Stimulated activated effector memory CD8-positive, alpha-beta T cell treated with anti-CD3 and anti-CD28 coated beads, Interleukin-12 subunit alpha, Interleukin-12 subunit beta, amount 100 ng/mL, for 72 hours (primary cell): Measurements from ENCODE around the gene DLG2.

Experiments
- ATAC-seq: fragments of 150-1000 bp; cut with Tn5 transposase; 2 replicates; pipeline ENCODE4 v1.10.0; 2021
- DNase-seq, 2 donors: peaks; one replicate each; pipeline ENCODE4 v3.0.0; 2021 to 2022; ENCODE audit warnings: low spot score in 2 of 2
- H3K27ac Mint-ChIP-seq: one replicate; pipeline ENCODE4 v1.8.0; 2022; ENCODE audit warnings: mild to moderate bottlenecking, mixed read lengths
- H3K36me3 Mint-ChIP-seq: one replicate; pipeline ENCODE4 v1.8.0; 2022; ENCODE audit warnings: mild to moderate bottlenecking, mixed read lengths
- H3K4me1 Mint-ChIP-seq: one replicate; pipeline ENCODE4 v1.8.0; 2022; ENCODE audit warnings: mixed read lengths
- H3K4me3 Mint-ChIP-seq: one replicate; pipeline ENCODE4 v1.8.0; 2022; ENCODE audit warnings: mild to moderate bottlenecking, mixed read lengths
- H3K9me3 Mint-ChIP-seq: one replicate; pipeline ENCODE4 v1.8.0; 2022; ENCODE audit warnings: mixed read lengths

DLG2 gene

DNA sequence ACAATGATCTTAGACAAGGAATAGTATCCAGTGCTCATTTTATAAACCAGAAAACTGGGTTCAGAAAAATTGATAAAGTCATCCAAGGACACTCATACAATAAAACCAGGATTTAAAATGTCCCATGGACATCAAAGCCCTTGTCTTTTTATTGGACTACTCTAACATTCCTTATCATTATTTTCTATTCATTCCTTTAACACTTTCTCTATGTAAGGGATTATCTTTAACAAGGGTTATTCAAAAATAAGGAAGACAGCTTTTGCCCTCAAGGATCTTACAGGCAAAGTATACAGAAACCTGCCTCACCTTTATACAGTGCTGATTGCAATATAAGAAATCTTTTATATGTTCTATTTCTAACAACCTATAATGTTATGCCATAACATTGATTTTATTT lies 790.8 kb downstream of the DLG2 start:
- DNase-seq (no peak), ATAC-seq (no peak)
- no peak overlapping the region for H3K4me3 Mint-ChIP-seq
- H3K36me3 Mint-ChIP-seq: no peaks in the 10 kb centered on the region
- peaks cover 11% of the 10 kb centered on the region for H3K9me3 Mint-ChIP-seq
- no peak overlapping the region for H3K27ac Mint-ChIP-seq
- no peaks in the 10 kb centered on the region for H3K4me1 Mint-ChIP-seq

DNA sequence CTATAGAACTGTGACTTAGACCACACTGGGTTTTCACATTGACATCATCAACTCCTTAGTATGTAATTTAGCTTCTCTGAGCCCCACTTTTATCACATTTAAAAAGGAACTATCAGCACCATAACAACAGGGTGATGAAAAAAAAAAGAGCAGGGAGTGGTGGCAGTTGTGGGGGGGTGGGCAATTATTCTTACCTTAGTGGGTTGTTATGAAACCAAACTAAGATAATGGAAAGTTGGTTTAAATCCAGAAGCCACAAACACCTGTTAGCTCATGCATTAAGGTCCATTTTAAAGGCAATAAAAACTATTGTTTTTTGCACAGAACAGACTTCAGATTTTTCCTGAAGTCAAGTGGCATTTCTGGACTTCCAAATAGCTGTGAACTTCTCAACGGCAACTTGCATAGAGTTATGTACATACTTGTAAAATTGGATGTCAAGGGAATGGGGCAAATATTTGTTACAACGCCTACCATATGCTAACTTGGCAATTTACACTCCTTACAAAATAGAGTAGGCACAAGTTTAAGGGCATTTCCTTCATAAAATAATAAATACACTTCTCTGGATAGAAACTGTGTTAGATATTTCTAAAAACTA lies 793.6 kb downstream of the DLG2 start:
- H3K9me3 Mint-ChIP-seq: peaks cover 11% of the 10 kb centered on the region
- H3K27ac Mint-ChIP-seq: no peak overlapping the region
- no peak for ATAC-seq
- no peak overlapping the region for H3K4me3 Mint-ChIP-seq
- H3K4me1 Mint-ChIP-seq: no peaks in the 10 kb centered on the region
- H3K36me3 Mint-ChIP-seq: no peaks in the 10 kb centered on the region
- DNase-seq: no peak

DNA sequence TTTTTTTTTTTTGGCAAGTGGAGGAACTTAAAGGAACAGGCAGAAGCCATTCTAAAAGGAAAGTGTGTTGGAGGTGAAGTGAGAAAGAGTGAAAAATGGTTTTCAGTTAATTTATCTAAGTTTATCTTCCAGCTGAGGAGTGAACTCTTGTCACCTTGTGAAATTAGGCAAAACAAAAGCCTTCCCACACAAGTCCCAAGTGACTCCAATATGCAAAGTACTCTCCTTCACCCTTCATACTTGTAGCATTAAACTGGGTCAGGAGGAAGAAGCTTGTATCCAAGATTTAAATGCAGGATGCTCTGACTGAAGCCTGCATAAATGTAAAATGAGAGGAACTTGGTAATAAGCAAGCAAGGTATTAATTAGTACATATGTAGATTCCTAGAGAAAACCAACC lies 796.8 kb downstream of the DLG2 start:
- H3K4me3 Mint-ChIP-seq: no peak overlapping the region
- H3K9me3 Mint-ChIP-seq: peaks cover 32% of the 10 kb centered on the region
- H3K4me1 Mint-ChIP-seq: no peaks in the 10 kb centered on the region
- no peak for ATAC-seq
- no peak for DNase-seq
- no peaks in the 10 kb centered on the region for H3K36me3 Mint-ChIP-seq
- no peak overlapping the region for H3K27ac Mint-ChIP-seq

DNA sequence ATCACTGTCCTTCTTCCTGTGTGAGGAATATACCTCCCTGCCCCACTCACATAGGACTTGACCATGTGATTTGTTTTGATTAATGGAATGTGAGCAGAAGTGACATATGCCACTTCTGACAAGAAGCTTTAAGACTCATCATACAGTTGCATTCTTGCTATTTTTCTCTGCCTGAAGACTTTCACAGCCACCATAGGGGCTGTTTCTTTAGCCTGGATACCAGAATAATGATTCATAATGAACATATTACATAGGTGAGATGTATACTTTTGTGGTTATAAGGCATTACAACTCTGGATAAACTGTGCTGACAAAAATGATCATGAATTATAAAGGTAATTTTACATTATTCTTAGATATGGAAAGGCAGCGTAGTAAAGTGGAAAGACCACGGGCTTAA lies 798.0 kb downstream of the DLG2 start:
- no peak overlapping the region for H3K4me3 Mint-ChIP-seq
- peaks cover 28% of the 10 kb centered on the region for H3K9me3 Mint-ChIP-seq
- no peaks in the 10 kb centered on the region for H3K4me1 Mint-ChIP-seq
- no peak for DNase-seq
- H3K36me3 Mint-ChIP-seq: no peaks in the 10 kb centered on the region
- no peak for ATAC-seq
- no peak overlapping the region for H3K27ac Mint-ChIP-seq

DNA sequence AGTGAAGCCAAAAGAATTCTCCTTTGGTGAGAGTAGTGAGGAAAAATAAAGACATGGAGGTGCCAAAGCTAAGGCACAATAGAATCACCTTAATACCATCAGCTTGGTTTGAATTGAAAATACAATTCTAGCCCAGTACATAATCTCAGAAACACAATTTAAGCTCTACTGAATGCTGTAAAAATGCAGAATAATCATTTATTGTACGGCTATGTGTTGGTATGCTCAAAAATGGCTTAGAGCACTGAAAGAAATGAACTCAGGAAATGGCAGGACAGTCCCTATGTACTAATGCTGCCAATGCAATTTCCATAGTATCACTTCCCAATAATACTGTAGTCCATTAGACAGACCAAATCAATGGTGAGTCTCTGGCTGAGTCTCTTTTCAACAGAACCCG lies 798.5 kb downstream of the DLG2 start:
- H3K9me3 Mint-ChIP-seq: peaks cover 28% of the 10 kb centered on the region
- no peaks in the 10 kb centered on the region for H3K36me3 Mint-ChIP-seq
- ATAC-seq (no peak), DNase-seq (no peak)
- H3K4me3 Mint-ChIP-seq: no peak overlapping the region
- no peaks in the 10 kb centered on the region for H3K4me1 Mint-ChIP-seq
- no peak overlapping the region for H3K27ac Mint-ChIP-seq

DNA sequence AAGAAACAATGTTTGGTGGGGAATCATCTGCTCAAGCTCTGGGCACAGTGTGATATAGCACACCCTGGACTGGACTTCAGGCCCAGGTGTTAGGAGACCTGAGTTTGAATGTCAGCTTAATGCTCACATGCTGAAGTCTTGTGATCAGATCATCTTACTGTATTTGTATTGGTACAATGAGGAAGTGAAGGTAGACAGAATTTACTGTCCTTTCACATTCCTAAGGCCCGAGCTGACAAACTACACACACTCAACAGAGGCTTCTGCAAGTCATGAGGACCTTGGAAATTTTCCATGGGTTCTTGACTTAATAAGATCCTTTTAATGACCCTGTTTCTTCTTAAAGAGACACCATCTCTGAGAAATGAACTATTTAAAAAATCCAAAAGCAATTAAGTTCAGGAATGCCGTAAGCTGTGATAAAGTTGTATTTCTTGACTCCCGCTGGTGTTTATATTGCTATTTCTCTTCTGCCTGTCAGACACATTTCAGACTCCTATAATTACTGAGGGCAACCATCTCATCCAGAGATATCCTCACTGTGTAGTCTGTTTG lies 802.0 kb downstream of the DLG2 start:
- H3K9me3 Mint-ChIP-seq: peaks cover 31% of the 10 kb centered on the region
- no peaks in the 10 kb centered on the region for H3K4me1 Mint-ChIP-seq
- no peaks in the 10 kb centered on the region for H3K36me3 Mint-ChIP-seq
- no peak overlapping the region for H3K4me3 Mint-ChIP-seq
- DNase-seq (no peak), ATAC-seq (no peak)
- no peak overlapping the region for H3K27ac Mint-ChIP-seq

DNA sequence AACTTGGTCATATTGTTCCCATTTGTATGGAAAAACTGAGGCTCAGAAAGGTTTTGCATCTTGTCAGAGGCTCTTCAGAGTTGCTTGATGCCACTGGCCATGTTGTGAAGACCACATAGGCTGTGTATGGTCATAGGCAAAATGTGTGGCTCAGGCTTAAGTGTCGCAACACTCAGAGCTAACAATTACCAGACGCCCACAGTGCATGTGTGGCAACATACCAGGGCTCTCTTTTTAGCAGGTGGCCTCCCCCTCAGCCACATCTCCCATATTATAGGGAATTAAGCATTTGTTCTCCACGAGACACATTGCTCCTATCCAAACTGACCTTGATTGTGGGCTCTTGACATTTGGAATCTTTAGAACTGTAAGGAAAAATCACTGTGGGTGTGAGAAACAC lies 802.5 kb downstream of the DLG2 start:
- Mint-ChIP-seq H3K4me1 (no peaks in the 10 kb centered on the region), H3K4me3 (no peak overlapping the region), H3K9me3 (peaks cover 31% of the 10 kb centered on the region), H3K36me3 (no peaks in the 10 kb centered on the region), H3K27ac (no peak overlapping the region)
- DNase-seq: no peak
- no peak for ATAC-seq

DNA sequence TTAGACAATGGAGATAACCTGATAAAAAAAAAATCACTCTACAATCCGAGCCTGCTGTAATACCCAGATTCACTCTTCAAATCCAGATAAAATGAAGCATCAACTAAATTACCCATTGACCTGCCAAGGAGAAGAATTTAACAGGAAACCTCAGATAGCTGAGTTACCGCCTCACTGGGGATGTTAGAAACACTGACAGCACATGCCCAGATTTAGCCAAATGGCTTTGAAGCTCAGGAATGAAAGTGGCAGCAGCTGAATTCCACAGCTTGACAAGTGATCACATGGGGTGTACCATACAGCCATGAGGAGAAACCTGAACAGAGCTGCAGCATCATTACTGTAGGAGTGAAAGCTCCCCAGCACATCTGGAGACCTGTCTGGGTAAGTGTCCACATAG lies 807.6 kb downstream of the DLG2 start:
- H3K27ac Mint-ChIP-seq: no peak overlapping the region
- no peaks in the 10 kb centered on the region for H3K4me1 Mint-ChIP-seq
- H3K4me3 Mint-ChIP-seq: no peak overlapping the region
- no peaks in the 10 kb centered on the region for H3K36me3 Mint-ChIP-seq
- H3K9me3 Mint-ChIP-seq: peaks cover 18% of the 10 kb centered on the region
- no peak for DNase-seq
- no peak for ATAC-seq

DNA sequence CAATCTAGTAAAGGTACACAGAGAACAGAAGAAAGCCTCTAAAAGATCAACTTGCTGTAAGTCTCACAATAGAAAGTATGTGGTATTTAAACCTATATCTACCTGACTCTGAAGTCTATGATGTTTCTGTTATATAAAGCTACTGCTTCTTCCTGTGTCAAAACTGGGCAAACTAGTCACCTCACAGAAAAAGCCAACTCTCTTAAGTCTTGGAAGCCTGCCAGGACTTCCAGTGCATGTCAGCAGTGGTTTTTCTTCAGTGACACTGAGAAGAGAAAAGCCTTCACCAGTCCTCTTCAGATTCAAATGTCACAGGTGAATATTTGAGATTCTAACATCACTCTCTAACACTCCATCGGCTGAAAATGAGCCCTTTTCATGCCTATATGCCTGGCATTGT lies 808.0 kb downstream of the DLG2 start:
- DNase-seq: no peak
- no peaks in the 10 kb centered on the region for H3K36me3 Mint-ChIP-seq
- no peaks in the 10 kb centered on the region for H3K4me1 Mint-ChIP-seq
- H3K27ac Mint-ChIP-seq: no peak overlapping the region
- H3K4me3 Mint-ChIP-seq: no peak overlapping the region
- H3K9me3 Mint-ChIP-seq: peaks cover 18% of the 10 kb centered on the region
- ATAC-seq: no peak

DNA sequence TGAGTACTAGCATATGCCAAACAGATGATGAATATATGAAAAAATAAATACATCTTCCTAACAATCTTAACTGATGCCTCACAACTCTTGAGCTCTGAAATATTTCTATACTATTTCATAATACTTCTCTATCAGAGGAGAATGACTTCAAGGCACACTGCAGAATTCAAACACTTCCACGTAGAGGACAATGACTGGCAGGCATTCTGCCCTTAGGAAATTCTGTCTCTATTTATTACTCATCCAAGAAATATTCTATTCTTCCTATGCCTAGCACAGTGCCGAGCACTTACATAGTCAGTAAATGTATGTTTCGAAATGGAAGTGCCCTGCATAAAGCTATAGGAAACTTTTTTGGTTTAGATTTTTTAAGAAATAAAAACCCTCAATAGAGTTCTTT lies 809.1 kb downstream of the DLG2 start:
- no peaks in the 10 kb centered on the region for H3K4me1 Mint-ChIP-seq
- no peak overlapping the region for H3K4me3 Mint-ChIP-seq
- no peak overlapping the region for H3K27ac Mint-ChIP-seq
- H3K9me3 Mint-ChIP-seq: peaks cover 18% of the 10 kb centered on the region
- no peak for DNase-seq
- ATAC-seq: no peak
- H3K36me3 Mint-ChIP-seq: no peaks in the 10 kb centered on the region

DNA sequence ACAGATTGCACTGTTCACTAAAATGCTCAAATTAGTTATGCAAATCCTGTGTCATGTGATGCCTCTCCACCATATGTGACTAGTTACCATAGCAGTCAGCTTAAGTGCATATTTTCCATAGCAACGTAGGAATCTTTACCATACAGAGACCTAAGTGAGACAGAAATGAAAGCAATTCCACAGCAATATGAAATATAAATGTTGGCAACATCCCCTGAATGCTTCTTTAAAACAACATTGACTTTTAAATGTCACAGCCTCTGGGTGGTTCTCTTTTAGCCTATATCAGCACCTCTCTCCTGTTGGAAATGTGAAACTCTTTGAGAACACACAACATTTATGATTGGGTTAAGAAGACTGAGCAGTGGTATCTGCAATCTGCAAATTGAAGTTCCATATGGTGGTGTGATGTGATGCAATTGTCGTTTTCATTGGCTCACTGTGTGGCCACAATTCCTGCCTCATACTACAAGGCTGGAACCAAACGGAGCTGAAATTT lies 814.6 kb downstream of the DLG2 start:
- Mint-ChIP-seq H3K4me1 (no peaks in the 10 kb centered on the region), H3K36me3 (no peaks in the 10 kb centered on the region), H3K9me3 (peaks cover 20% of the 10 kb centered on the region), H3K27ac (no peak overlapping the region), H3K4me3 (no peak overlapping the region)
- no peak for DNase-seq
- ATAC-seq: no peak

DNA sequence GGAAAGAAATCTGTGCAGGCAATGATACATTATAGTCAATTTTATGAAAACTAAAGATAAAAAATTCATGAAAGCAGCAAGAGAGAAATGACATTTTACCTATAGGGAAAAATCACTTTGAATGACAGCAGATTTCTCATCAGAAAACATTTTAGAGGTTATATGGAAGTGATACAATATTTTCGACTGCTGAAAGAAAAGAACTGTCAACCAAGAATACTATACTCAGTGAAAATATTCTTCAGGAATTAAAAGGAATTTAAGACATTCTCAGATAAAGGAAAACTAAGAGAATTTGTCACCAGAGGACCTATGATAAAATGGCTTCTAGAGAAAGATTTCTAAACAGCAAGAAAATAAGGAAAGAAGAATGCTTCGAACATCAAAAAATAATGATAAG lies 820.8 kb downstream of the DLG2 start:
- Mint-ChIP-seq H3K4me1 (no peaks in the 10 kb centered on the region), H3K9me3 (peaks cover 23% of the 10 kb centered on the region), H3K27ac (no peak overlapping the region)

DNA sequence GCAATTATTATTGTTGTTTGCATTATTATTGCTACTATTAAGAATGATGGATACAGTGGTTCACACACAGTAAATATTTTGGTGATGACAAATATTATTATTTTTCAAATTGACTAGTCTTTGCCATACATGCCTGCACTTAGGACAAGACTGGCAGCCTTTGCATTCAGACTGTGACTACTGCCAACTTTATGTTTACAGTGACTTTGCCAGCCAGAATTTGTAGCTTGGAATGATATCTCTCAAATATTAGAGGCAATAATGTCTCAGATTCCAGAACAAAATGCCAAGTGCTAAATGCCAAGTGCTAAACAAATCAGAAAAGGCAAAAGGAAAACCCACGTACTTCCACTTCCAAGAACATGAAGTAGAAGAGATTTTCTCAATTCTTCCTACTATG lies 823.1 kb downstream of the DLG2 start:
- peaks cover 26% of the 10 kb centered on the region for H3K9me3 Mint-ChIP-seq
- H3K27ac Mint-ChIP-seq: no peak overlapping the region
- ATAC-seq (no peak), DNase-seq (no peak)
- no peaks in the 10 kb centered on the region for H3K36me3 Mint-ChIP-seq
- no peaks in the 10 kb centered on the region for H3K4me1 Mint-ChIP-seq
- H3K4me3 Mint-ChIP-seq: no peak overlapping the region

More for the DNA sequence above, 820.8 kb downstream of the DLG2 start:
- ATAC-seq: no peak
- Mint-ChIP-seq H3K36me3 (no peaks in the 10 kb centered on the region), H3K4me3 (no peak overlapping the region)
- DNase-seq: no peak

DNA sequence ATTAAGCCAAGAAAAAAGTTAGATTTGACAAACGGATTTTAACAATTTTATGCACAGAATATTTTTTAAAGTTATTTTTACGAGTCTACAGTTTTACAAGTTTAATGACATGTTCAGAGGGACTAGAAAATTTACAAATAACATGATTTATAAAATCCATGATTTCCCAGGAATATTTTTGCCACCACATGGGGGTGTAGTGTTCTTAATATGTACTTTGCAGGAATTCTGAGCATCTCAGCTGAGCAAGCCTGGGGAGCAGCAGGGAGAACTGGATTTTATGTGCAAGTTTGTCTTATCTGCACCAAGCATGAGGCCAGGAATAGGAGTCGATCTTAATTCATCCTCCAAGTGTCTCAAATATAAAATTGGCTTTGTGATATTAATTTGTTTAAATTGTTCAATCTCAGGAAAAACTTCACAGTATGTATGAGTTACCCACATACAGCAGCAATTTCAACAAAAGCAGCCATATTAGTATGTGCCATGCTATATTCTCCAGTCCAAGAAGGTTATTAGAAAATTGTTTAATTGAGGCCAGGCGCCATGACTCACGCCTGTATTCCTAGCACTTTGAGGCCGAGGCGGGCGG lies 826.3 kb downstream of the DLG2 start:
- ATAC-seq: no peak
- H3K9me3 Mint-ChIP-seq: peaks cover 21% of the 10 kb centered on the region
- DNase-seq: no peak
- H3K36me3 Mint-ChIP-seq: no peaks in the 10 kb centered on the region
- H3K27ac Mint-ChIP-seq: no peak overlapping the region
- no peaks in the 10 kb centered on the region for H3K4me1 Mint-ChIP-seq
- H3K4me3 Mint-ChIP-seq: no peak overlapping the region

DNA sequence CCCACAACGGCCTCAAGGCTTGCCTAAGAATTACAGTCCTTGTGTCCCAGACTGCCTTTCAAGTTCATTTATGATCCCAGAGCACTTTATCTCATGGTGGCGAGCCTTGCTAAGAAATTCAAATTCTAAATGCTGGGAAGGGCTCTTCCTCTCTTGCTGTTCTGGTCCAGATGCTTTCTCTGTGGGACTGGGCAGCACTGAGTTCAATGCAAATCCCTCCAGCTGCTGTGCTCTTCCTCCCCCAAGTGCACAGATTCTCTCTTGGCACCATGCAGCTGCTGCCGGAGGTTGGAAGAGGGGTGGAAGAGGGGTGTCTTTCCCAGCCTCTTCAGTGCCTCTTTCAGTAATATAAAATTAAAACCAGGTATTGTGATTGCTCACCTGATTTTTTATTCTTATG lies 828.0 kb downstream of the DLG2 start:
- peaks cover 22% of the 10 kb centered on the region for H3K9me3 Mint-ChIP-seq
- H3K4me3 Mint-ChIP-seq: no peak overlapping the region
- DNase-seq (no peak), ATAC-seq (no peak)
- no peak overlapping the region for H3K27ac Mint-ChIP-seq
- H3K4me1 Mint-ChIP-seq: no peaks in the 10 kb centered on the region
- H3K36me3 Mint-ChIP-seq: no peaks in the 10 kb centered on the region

DNA sequence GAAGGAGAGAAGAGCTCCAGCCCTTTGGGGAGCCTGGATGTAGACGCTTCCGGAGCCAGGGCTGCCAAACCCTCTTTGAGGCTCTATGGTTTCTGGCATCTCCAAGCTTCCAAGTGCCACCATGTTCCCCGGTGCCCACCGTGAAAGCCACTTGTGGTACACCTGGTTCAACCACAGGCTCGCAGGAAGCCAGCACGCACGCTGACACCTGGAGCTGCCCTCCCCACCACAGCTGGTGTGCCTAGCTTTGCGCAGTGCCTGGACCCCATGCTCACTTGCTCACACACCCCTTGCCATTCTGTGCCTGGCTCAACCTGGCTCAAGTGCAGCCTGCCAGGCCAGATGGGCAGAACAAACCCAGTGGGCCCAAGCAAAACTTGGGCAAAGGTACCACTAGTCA lies 831.4 kb downstream of the DLG2 start:
- Mint-ChIP-seq H3K4me1 (no peaks in the 10 kb centered on the region), H3K27ac (no peak overlapping the region), H3K36me3 (no peaks in the 10 kb centered on the region), H3K9me3 (peaks cover 38% of the 10 kb centered on the region), H3K4me3 (no peak overlapping the region)
- ATAC-seq (no peak), DNase-seq (no peak)
